Measurements from ENCODE around the gene SSMEM1.

DNA sequence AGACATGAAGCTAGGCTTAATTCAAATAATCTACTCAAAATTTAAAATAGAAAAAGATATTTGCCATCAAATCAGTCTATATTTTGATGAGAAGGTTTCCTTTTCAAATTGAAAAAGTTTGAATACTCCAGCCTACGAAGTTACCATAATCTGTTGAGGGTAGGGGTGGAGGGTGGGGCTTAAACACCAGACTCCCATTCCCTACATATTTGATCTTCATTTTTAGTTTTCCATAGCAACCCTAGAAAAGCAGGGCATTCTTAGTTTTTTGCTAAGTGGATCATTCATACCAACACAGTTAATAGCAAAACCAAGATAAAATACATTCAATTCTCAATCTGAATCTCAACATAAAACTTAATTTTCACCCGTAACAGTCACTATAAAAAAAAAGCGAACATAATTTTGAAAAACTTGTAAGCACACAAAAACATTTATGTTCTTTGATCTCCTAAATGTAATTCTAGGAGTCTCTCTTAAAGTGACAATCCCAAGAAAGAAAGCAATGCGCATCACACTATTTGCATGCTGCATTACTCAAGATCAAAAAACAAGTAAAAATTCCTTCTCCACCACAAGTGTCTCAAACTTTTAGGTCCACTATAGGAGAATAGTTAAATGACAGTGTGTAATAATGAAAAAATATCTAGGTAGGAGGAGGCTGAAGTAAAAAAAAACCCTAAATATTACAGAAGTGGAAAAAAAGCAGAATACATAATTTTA, 33.3 kb upstream of the SSMEM1 start:
- TF ChIP-seq, protein P1, sequence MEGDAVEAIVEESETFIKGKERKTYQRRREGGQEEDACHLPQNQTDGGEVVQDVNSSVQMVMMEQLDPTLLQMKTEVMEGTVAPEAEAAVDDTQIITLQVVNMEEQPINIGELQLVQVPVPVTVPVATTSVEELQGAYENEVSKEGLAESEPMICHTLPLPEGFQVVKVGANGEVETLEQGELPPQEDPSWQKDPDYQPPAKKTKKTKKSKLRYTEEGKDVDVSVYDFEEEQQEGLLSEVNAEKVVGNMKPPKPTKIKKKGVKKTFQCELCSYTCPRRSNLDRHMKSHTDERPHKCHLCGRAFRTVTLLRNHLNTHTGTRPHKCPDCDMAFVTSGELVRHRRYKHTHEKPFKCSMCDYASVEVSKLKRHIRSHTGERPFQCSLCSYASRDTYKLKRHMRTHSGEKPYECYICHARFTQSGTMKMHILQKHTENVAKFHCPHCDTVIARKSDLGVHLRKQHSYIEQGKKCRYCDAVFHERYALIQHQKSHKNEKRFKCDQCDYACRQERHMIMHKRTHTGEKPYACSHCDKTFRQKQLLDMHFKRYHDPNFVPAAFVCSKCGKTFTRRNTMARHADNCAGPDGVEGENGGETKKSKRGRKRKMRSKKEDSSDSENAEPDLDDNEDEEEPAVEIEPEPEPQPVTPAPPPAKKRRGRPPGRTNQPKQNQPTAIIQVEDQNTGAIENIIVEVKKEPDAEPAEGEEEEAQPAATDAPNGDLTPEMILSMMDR (IDR thresholded peaks at IDR 0.05; ENCODE audit: low read depth, low read length) = no peak
- TF ChIP-seq EZH2phosphoT487 (IDR thresholded peaks at IDR 0.05; ENCODE audit: low read depth) = no peak
